Measurements from ENCODE around the gene DPP6.
"Not testable (repeated sequence)": the region's sequence is repeated elsewhere in the genome, so short reads cannot be mapped to it uniquely, and the experiment has no call there.

DNA sequence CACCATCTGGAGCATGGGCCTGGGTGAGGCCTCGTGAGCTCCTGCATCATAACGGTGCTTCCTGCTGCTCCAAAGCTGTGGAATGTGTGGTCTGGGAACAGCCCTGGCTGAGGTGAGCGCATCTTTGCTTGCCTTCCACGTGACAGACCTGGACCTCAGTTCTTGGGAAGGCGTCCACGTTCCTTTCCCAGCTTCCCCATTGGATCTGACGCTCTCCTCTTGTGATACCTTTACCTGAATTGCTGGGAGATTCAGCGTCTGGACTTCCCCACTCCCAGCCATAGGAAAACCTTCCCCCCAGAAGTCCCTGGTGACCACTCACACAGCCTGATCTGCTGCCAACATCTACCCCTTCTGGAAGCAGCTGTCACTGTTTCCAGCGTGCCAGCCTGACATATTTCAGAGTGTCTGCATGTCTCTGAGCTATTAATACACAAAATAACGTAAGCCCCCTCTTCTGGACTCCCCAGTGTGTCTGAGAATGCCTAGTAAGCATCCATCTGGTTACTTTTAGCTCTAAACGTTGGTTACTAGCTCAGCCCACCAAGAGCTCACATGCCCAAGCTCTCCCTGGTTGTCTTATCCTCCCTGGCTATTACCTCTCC lies 21.6 kb upstream of the DPP6 start:
- TF ChIP-seq POLR2A, POLR2AphosphoS5 (IDR thresholded peaks at IDR 0.05): not testable (repeated sequence)
- TF ChIP-seq, protein P1, sequence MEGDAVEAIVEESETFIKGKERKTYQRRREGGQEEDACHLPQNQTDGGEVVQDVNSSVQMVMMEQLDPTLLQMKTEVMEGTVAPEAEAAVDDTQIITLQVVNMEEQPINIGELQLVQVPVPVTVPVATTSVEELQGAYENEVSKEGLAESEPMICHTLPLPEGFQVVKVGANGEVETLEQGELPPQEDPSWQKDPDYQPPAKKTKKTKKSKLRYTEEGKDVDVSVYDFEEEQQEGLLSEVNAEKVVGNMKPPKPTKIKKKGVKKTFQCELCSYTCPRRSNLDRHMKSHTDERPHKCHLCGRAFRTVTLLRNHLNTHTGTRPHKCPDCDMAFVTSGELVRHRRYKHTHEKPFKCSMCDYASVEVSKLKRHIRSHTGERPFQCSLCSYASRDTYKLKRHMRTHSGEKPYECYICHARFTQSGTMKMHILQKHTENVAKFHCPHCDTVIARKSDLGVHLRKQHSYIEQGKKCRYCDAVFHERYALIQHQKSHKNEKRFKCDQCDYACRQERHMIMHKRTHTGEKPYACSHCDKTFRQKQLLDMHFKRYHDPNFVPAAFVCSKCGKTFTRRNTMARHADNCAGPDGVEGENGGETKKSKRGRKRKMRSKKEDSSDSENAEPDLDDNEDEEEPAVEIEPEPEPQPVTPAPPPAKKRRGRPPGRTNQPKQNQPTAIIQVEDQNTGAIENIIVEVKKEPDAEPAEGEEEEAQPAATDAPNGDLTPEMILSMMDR (IDR thresholded peaks at IDR 0.05), result not testable (repeated sequence)
